Liver (tissue), 9 donors: ENCODE data around the gene R3HDML. TPM values are rescaled to one million over a fixed set of nuclear protein-coding genes. Genes with fewer than 3 reads are reported as not detected.

ENCODE experiments used
- DNase-seq: peaks from one replicate; pipeline ENCODE4 v3.0.0-alpha.2; 2017; ENCODE audit warnings: low spot score
- H3K27ac ChIP-seq, 2 donors: one replicate each; pipeline ENCODE4 v1.7.0; 2013; ENCODE audit warnings: inconsistent platforms in 2 of 2, low read length in 2 of 2, control low read depth in 1 of 2, low read depth in 1 of 2, mild to moderate bottlenecking in 1 of 2
- H3K27me3 ChIP-seq, 4 donors: one replicate each; pipeline versions ENCODE4 v1.6.1 to v1.7.0; 2013; ENCODE audit warnings: low read length in 3 of 4, inconsistent platforms in 1 of 4, mild to moderate bottlenecking in 1 of 4, moderate library complexity in 1 of 4; ENCODE audit not compliant: control insufficient read depth in 4 of 4, insufficient read depth in 4 of 4
- H3K36me3 ChIP-seq, 4 donors: one replicate each; pipeline versions ENCODE4 v1.6.1 to v1.7.0; 2013; ENCODE audit warnings: low read length in 3 of 4, mild to moderate bottlenecking in 3 of 4, low read depth in 1 of 4, moderate library complexity in 1 of 4; ENCODE audit not compliant: control insufficient read depth in 4 of 4, insufficient read depth in 3 of 4
- H3K4me1 ChIP-seq, 4 donors: one replicate each; pipeline versions ENCODE4 v1.6.1 to v1.7.0; 2013; ENCODE audit warnings: low read length in 3 of 4, mild to moderate bottlenecking in 3 of 4, moderate library complexity in 1 of 4; ENCODE audit not compliant: control insufficient read depth in 4 of 4, insufficient read depth in 4 of 4
- H3K4me3 ChIP-seq, 3 donors: one replicate each; pipeline versions ENCODE4 v1.6.1 to v1.7.0; 2013; ENCODE audit warnings: low read length in 3 of 3, control low read depth in 1 of 3, low read depth in 1 of 3, mild to moderate bottlenecking in 1 of 3
- H3K9ac ChIP-seq, 2 donors: one replicate each; pipeline ENCODE4 v1.7.0; 2013; ENCODE audit warnings: low read length in 2 of 2, mild to moderate bottlenecking in 2 of 2, moderate library complexity in 2 of 2, control low read depth in 1 of 2, low read depth in 1 of 2
- H3K9me3 ChIP-seq, 4 donors: one replicate each; pipeline versions ENCODE4 v1.6.1 to v1.7.0; 2013; ENCODE audit warnings: low read length in 3 of 4; ENCODE audit not compliant: control insufficient read depth in 4 of 4
- ATF3 ChIP-seq: IDR thresholded peaks from 2 replicates; pipeline ENCODE4 v1.6.1; 2016; ENCODE audit warnings: antibody characterized with exemption
- CTCF ChIP-seq: fragments of 150-350 bp; IDR thresholded peaks from 2 replicates; pipeline ENCODE4 v1.5.1; 2017; ENCODE audit warnings: improper control_type of control experiment, low read depth, low read length; ENCODE audit not compliant: missing input control
- EGR1 ChIP-seq, 2 donors: IDR thresholded peaks; 2 replicates each; pipeline ENCODE4 v1.6.1; 2016 to 2018; ENCODE audit warnings: antibody characterized with exemption in 2 of 2, low read depth in 2 of 2
- FOXA1 ChIP-seq: IDR thresholded peaks from 2 replicates; pipeline ENCODE4 v1.6.1; 2016; ENCODE audit warnings: antibody characterized with exemption
- FOXA2 ChIP-seq: IDR thresholded peaks from 2 replicates; pipeline ENCODE4 v1.6.1; 2016; ENCODE audit warnings: antibody characterized with exemption
- GABPA ChIP-seq, 2 donors: IDR thresholded peaks in 1 of 2; conservative IDR thresholded peaks in 1 of 2; 2 replicates each; pipeline ENCODE4 v1.6.1; 2016; ENCODE audit warnings: antibody characterized with exemption in 2 of 2, mild to moderate bottlenecking in 1 of 2, moderate library complexity in 1 of 2
- HNF4A ChIP-seq, 2 donors: conservative IDR thresholded peaks; 2 replicates each; pipeline ENCODE4 v1.6.1; 2016; ENCODE audit warnings: antibody characterized with exemption in 2 of 2, mild to moderate bottlenecking in 2 of 2
- HNF4G ChIP-seq: IDR thresholded peaks from 2 replicates; pipeline ENCODE4 v1.6.1; 2016; ENCODE audit warnings: antibody characterized with exemption
- JUND ChIP-seq, 2 donors: IDR thresholded peaks; 2 replicates each; pipeline ENCODE4 v1.6.1; 2016; ENCODE audit warnings: antibody characterized with exemption in 2 of 2
- MAX ChIP-seq: IDR thresholded peaks from 2 replicates; pipeline ENCODE4 v1.6.1; 2016; ENCODE audit warnings: antibody characterized with exemption
- NR2F2 ChIP-seq: IDR thresholded peaks from 2 replicates; pipeline ENCODE4 v1.6.1; 2016; ENCODE audit warnings: antibody characterized with exemption
- RAD21 ChIP-seq, 2 donors: IDR thresholded peaks; 2 replicates each; pipeline ENCODE4 v1.6.1; 2016; ENCODE audit warnings: antibody characterized with exemption in 2 of 2, mild to moderate bottlenecking in 2 of 2
- REST ChIP-seq: IDR thresholded peaks from 2 replicates; pipeline ENCODE4 v1.6.1; 2016; ENCODE audit warnings: antibody characterized with exemption, mild to moderate bottlenecking
- RXRA ChIP-seq, 2 donors: IDR thresholded peaks; 2 replicates each; pipeline ENCODE4 v1.6.1; 2017 to 2018; ENCODE audit warnings: antibody characterized with exemption in 2 of 2, mild to moderate bottlenecking in 1 of 2
- SP1 ChIP-seq: IDR thresholded peaks from 2 replicates; pipeline ENCODE4 v1.6.1; 2018; ENCODE audit warnings: antibody characterized with exemption, mild to moderate bottlenecking
- TAF1 ChIP-seq: conservative IDR thresholded peaks from 2 replicates; pipeline ENCODE4 v1.6.1; 2016; ENCODE audit warnings: antibody characterized with exemption, mild to moderate bottlenecking
- YY1 ChIP-seq: IDR thresholded peaks from 2 replicates; pipeline ENCODE4 v1.6.1; 2016; ENCODE audit warnings: antibody characterized with exemption, mild to moderate bottlenecking
- ZBTB33 ChIP-seq: IDR thresholded peaks from 2 replicates; pipeline ENCODE4 v1.6.1; 2016; ENCODE audit warnings: antibody characterized with exemption
- WGBS: extraction: QIAGEN DNeasy Blood & Tissue Kit; methylation state at CpG from one replicate; pipeline ENCODE4 v1.1.7; 2013; 5-methylcytosine and 5-hydroxymethylcytosine counted together
- polyA plus RNA-seq, 2 donors: library from polyadenylated mRNA; stranded (reverse) in 1 of 2; unstranded in 1 of 2; fragments of 200-250 nt in 1 of 2; fragments of >200 nt in 1 of 2; fragmentation: Nextera tagmentation in 1 of 2; extraction: Ambion mirVana in 1 of 2; gene quantifications; one replicate each; pipeline versions ENCODE4 v1.2.1 to v1.2.3, GENCODE V29; 2013 to 2015
- total RNA-seq, 2 donors: library from RNA; depleted of rRNA; stranded (reverse); fragments of >200 nt; gene quantifications; one replicate each; pipeline ENCODE4 v1.2.3, GENCODE V29; 2014
- donor health status: healthy.
- donor health status: healthy.
- donor health status: healthy.
- donor health status: healthy.
- donor health status: healthy.

Gene R3HDML
- total and polyA plus RNA-seq, 4 donors, result not detected

GRCh38 chr20:44360221-44360620, 23.4 kb downstream of the R3HDML start:
- H3K9me3 ChIP-seq, result no peaks in the 10 kb centered on the region
- no peak for DNase-seq
- H3K9ac ChIP-seq, result no peak overlapping the region
- peaks cover 0 to 30% (median 21%) of the 10 kb centered on the region in 4 donors for H3K4me1 ChIP-seq
- H3K27me3 ChIP-seq, result no peaks in the 10 kb centered on the region
- TF ChIP-seq YY1 (no peak), ZBTB33 (no peak)
- H3K27ac ChIP-seq, result no peak overlapping the region
- no peak overlapping the region for H3K4me3 ChIP-seq
- peaks cover 0 to 14% (median 12%) of the 10 kb centered on the region in 4 donors for H3K36me3 ChIP-seq

GRCh38 chr20:44361021-44361420, 24.2 kb downstream of the R3HDML start:
- WGBS, result 74% methylated on average over 3 of the region's 3 CpGs
- no peak for DNase-seq

More at GRCh38 chr20:44361021-44361420, 24.2 kb downstream of the R3HDML start:
- Histone ChIP-seq H3K36me3 (peaks cover 0 to 14% (median 12%) of the 10 kb centered on the region in 4 donors), H3K27me3 (no peaks in the 10 kb centered on the region), H3K9ac (no peak overlapping the region), H3K4me3 (no peak overlapping the region), H3K4me1 (peaks cover 0 to 23% (median 16%) of the 10 kb centered on the region in 4 donors), H3K9me3 (no peaks in the 10 kb centered on the region), H3K27ac (no peak overlapping the region)
- TF ChIP-seq FOXA2 (no peak), JUND (IDR thresholded peaks at IDR 0.05) (no peak), MAX (no peak), RAD21 (IDR thresholded peaks at IDR 0.05) (no peak), ZBTB33 (no peak), HNF4G (no peak), GABPA (IDR thresholded peaks at IDR 0.05 in 1 of 2, conservative IDR thresholded peaks at IDR 0.05 in 1 of 2) (no peak), FOXA1 (no peak), REST (no peak), RXRA (IDR thresholded peaks at IDR 0.05) (no peak), HNF4A (conservative IDR thresholded peaks at IDR 0.05) (no peak), NR2F2 (no peak), TAF1 (no peak), EGR1 (IDR thresholded peaks at IDR 0.05; ENCODE audit: low read depth in 2 of 2) (no peak), YY1 (no peak), ATF3 (no peak), CTCF (no peak), SP1 (no peak)
